GM12872 (cell line): ENCODE data around the gene CCL13.

Source experiments
- CTCF ChIP-seq: IDR thresholded peaks from 3 replicates; pipeline ENCODE4 v1.5.1; 2011; ENCODE audit warnings: low read depth, mild to moderate bottlenecking, low read length, moderate library complexity; ENCODE audit not compliant: insufficient read depth

CCL13 gene

GRCh38 chr17:34368946-34369500 lies 12.7 kb downstream of the CCL13 start:
- no peak for TF ChIP-seq CTCF

GRCh38 chr17:34369571-34369970 lies 13.3 kb downstream of the CCL13 start:
- TF ChIP-seq CTCF: no peak

GRCh38 chr17:34370376-34370996 lies 14.2 kb downstream of the CCL13 start:
- no peak for TF ChIP-seq CTCF

- no peak for TF ChIP-seq CTCF
Observed at GRCh38 chr17:34370997-34371395, 14.7 kb downstream of the CCL13 start.

- no peak for TF ChIP-seq CTCF
Observed at GRCh38 chr17:34371405-34372100, 15.3 kb downstream of the CCL13 start.

GRCh38 chr17:34374457-34374856 lies 18.2 kb downstream of the CCL13 start:
- no peak for TF ChIP-seq CTCF

- no peak for TF ChIP-seq CTCF
Observed at GRCh38 chr17:34375426-34375997, 19.2 kb downstream of the CCL13 start.
